MM.1S (cell line): ENCODE measurements around the gene CABP5.

Experiments
- DNase-seq: peaks from one replicate; pipeline ENCODE4 v3.0.0-alpha.2; 2015
- H2AFZ ChIP-seq: fragments of 300-600 bp; sonication (generic); 2 replicates; pipeline ENCODE4 v1.6.0; 2016; ENCODE audit warnings: antibody characterized with exemption, low read length
- H3F3A ChIP-seq: fragments of 300-600 bp; sonication (generic); 2 replicates; pipeline ENCODE4 v1.6.1; 2016; ENCODE audit warnings: mild to moderate bottlenecking, antibody characterized with exemption, low read length, moderate library complexity, mixed read lengths; ENCODE audit not compliant: insufficient read depth
- H3K27ac ChIP-seq: fragments of 300-600 bp; sonication (generic); 2 replicates; pipeline ENCODE4 v1.5.1; 2016; ENCODE audit warnings: mild to moderate bottlenecking, low read length
- H3K27me3 ChIP-seq: fragments of 300-600 bp; sonication (generic); replicated peaks from 2 replicates; pipeline ENCODE4 v1.6.0; 2016; ENCODE audit warnings: low read length; ENCODE audit not compliant: insufficient read depth
- H3K36me3 ChIP-seq: fragments of 300-600 bp; sonication (generic); replicated peaks from 2 replicates; pipeline ENCODE4 v1.6.1; 2016; ENCODE audit warnings: mild to moderate bottlenecking, low read length, mixed read lengths; ENCODE audit not compliant: insufficient read depth
- H3K4me1 ChIP-seq: fragments of 300-600 bp; sonication (generic); 2 replicates; pipeline ENCODE4 v1.6.1; 2016; ENCODE audit warnings: low read length, mixed read lengths
- H3K4me2 ChIP-seq: fragments of 300-600 bp; sonication (generic); 2 replicates; pipeline ENCODE4 v1.6.0; 2016; ENCODE audit warnings: low read depth, low read length
- H3K4me3 ChIP-seq: fragments of 300-600 bp; sonication (generic); 2 replicates; pipeline ENCODE4 v1.5.1; 2016; ENCODE audit warnings: low read length, mixed read lengths
- H3K79me2 ChIP-seq: fragments of 300-600 bp; sonication (generic); 2 replicates; pipeline ENCODE4 v1.6.1; 2016; ENCODE audit warnings: mixed run types, low read length, mixed read lengths
- H3K9ac ChIP-seq: fragments of 300-600 bp; sonication (generic); 2 replicates; pipeline ENCODE4 v1.6.1; 2016; ENCODE audit warnings: low read length, mixed read lengths
- H3K9me2 ChIP-seq: fragments of 300-600 bp; sonication (generic); replicated peaks from 2 replicates; pipeline ENCODE4 v1.6.1; 2016; ENCODE audit warnings: mild to moderate bottlenecking, low read length, mixed read lengths; ENCODE audit not compliant: insufficient read depth
- H3K9me3 ChIP-seq: fragments of 300-600 bp; sonication (generic); replicated peaks from 2 replicates; pipeline ENCODE4 v1.6.1; 2016; ENCODE audit warnings: mild to moderate bottlenecking, low read length, mixed read lengths; ENCODE audit not compliant: insufficient read depth
- H4K20me1 ChIP-seq: fragments of 300-600 bp; sonication (generic); 2 replicates; pipeline ENCODE4 v1.6.1; 2016; ENCODE audit warnings: mild to moderate bottlenecking, low read length, moderate library complexity, mixed read lengths; ENCODE audit not compliant: insufficient read depth
- CTCF ChIP-seq: fragments of 300-600 bp; sonication (generic); IDR thresholded peaks from 2 replicates; pipeline ENCODE4 v1.5.1; 2016; ENCODE audit warnings: antibody characterized with exemption, low read length, mixed read lengths
- EZH2 ChIP-seq: fragments of 300-600 bp; sonication (generic); optimal IDR thresholded peaks from 2 replicates; pipeline ENCODE3; 2017; ENCODE audit warnings: low read depth, mild to moderate bottlenecking, antibody characterized with exemption, low read length, mixed read lengths
- EZH2phosphoT487 ChIP-seq: fragments of 300-600 bp; sonication (generic); IDR thresholded peaks from 2 replicates; pipeline ENCODE4 v1.6.1; 2018; ENCODE audit warnings: antibody characterized with exemption, low read length

The CABP5 gene

GRCh38 chr19:47991191-47991808, 52.6 kb downstream of the CABP5 start:
- TF ChIP-seq CTCF: no peak
- TF ChIP-seq EZH2phosphoT487: no peak
- TF ChIP-seq EZH2: no peak
- H2AFZ ChIP-seq: no peak overlapping the region
- no peaks in the 10 kb centered on the region for H3F3A ChIP-seq
- no peak overlapping the region for H3K27ac ChIP-seq
- H4K20me1 ChIP-seq: no peaks in the 10 kb centered on the region
- H3K4me1 ChIP-seq: no peaks in the 10 kb centered on the region
- H3K27me3 ChIP-seq: peaks cover 89% of the 10 kb centered on the region
- H3K79me2 ChIP-seq: no peaks in the 10 kb centered on the region
- no peak for DNase-seq
- no peaks in the 10 kb centered on the region for H3K9me2 ChIP-seq
- no peak overlapping the region for H3K9ac ChIP-seq
- H3K4me3 ChIP-seq: no peak overlapping the region
- H3K4me2 ChIP-seq: no peak overlapping the region
- no peaks in the 10 kb centered on the region for H3K36me3 ChIP-seq
- H3K9me3 ChIP-seq: no peaks in the 10 kb centered on the region
